CD4-positive, alpha-beta T cell treated with Interleukin-15 for 4 hours (primary cell): Measurements from ENCODE around the gene TWF2.

Experiments
- DNase-seq: peaks from one replicate; pipeline ENCODE4 v3.0.0-alpha.2; 2020; ENCODE audit warnings: low spot score

TWF2 gene

GRCh38 chr3:52257911-52258310 is 19.0 kb upstream of the TWF2 start:
- DNase-seq, result no peak

GRCh38 chr3:52256622-52257021 is 17.7 kb upstream of the TWF2 start:
- DNase-seq, result no peak

GRCh38 chr3:52256159-52256558 is 17.2 kb upstream of the TWF2 start:
- no peak for DNase-seq

- no peak for DNase-seq
Observed at GRCh38 chr3:52254608-52255007, 15.7 kb upstream of the TWF2 start.

GRCh38 chr3:52253314-52254304 is 14.7 kb upstream of the TWF2 start:
- peak; percentile 83 for DNase-seq

GRCh38 chr3:52250122-52250521 is 11.2 kb upstream of the TWF2 start:
- DNase-seq, result no peak

GRCh38 chr3:52249683-52250082 is 10.7 kb upstream of the TWF2 start:
- no peak for DNase-seq

- no peak for DNase-seq
Observed at GRCh38 chr3:52248816-52249547, 10.0 kb upstream of the TWF2 start.

GRCh38 chr3:52248165-52248541 is 9.2 kb upstream of the TWF2 start:
- DNase-seq, result no peak

GRCh38 chr3:52247409-52248164 is 8.6 kb upstream of the TWF2 start:
- DNase-seq, result no peak

GRCh38 chr3:52246728-52247408 is 7.9 kb upstream of the TWF2 start:
- no peak for DNase-seq

GRCh38 chr3:52246264-52246620 is 7.3 kb upstream of the TWF2 start:
- DNase-seq, result no peak

GRCh38 chr3:52245322-52246263 is 6.6 kb upstream of the TWF2 start, which contains the start of gene PPM1M:
TSS of gene PPM1M (plus strand) at chr3:52245759. CDS start at chr3:52245825, 66 bp downstream.
- peak; percentile 57 for DNase-seq

GRCh38 chr3:52243791-52244628 is 5.1 kb upstream of the TWF2 start:
- peak; percentile 38 for DNase-seq

GRCh38 chr3:52242039-52242438 is 3.1 kb upstream of the TWF2 start:
- no peak for DNase-seq

GRCh38 chr3:52240886-52241370 is 2.0 kb upstream of the TWF2 start:
- no peak for DNase-seq

- DNase-seq, result peak; percentile 77
Observed at GRCh38 chr3:52240059-52240885, 1.3 kb upstream of the TWF2 start.

- DNase-seq, result no peak
Observed at GRCh38 chr3:52238193-52238760, 681 bp downstream of the TWF2 start.
